Measurements from ENCODE around the gene CMTM5. TPM values are rescaled to one million over a fixed set of nuclear protein-coding genes. Genes with fewer than 3 reads are reported as not detected.

CMTM5 gene
- total RNA-seq, 1 donor from 2014 or later: 0.26 TPM

- H3K36me3 Mint-ChIP-seq (ENCODE audit: low read depth, unreplicated experiment): peaks cover 5% of the 10 kb centered on the region
- TF ChIP-seq, protein P1, sequence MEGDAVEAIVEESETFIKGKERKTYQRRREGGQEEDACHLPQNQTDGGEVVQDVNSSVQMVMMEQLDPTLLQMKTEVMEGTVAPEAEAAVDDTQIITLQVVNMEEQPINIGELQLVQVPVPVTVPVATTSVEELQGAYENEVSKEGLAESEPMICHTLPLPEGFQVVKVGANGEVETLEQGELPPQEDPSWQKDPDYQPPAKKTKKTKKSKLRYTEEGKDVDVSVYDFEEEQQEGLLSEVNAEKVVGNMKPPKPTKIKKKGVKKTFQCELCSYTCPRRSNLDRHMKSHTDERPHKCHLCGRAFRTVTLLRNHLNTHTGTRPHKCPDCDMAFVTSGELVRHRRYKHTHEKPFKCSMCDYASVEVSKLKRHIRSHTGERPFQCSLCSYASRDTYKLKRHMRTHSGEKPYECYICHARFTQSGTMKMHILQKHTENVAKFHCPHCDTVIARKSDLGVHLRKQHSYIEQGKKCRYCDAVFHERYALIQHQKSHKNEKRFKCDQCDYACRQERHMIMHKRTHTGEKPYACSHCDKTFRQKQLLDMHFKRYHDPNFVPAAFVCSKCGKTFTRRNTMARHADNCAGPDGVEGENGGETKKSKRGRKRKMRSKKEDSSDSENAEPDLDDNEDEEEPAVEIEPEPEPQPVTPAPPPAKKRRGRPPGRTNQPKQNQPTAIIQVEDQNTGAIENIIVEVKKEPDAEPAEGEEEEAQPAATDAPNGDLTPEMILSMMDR (IDR thresholded peaks at IDR 0.05; ENCODE audit: unreplicated experiment): no peak
- H3K4me1 Mint-ChIP-seq (ENCODE audit: unreplicated experiment): peaks cover 11% of the 10 kb centered on the region
- peaks cover 20% of the 10 kb centered on the region for H3K27me3 Mint-ChIP-seq (ENCODE audit: unreplicated experiment)
- no peaks in the 10 kb centered on the region for H3K9me3 Mint-ChIP-seq (ENCODE audit: unreplicated experiment)
- no peak overlapping the region for H3K27ac Mint-ChIP-seq (ENCODE audit: unreplicated experiment)
- H3K4me3 Mint-ChIP-seq (ENCODE audit: unreplicated experiment): no peak overlapping the region
- DNase-seq (ENCODE audit: low spot score): no peak
Observed at GRCh38 chr14:23405516-23406025, 28.7 kb downstream of the CMTM5 start.

DNA sequence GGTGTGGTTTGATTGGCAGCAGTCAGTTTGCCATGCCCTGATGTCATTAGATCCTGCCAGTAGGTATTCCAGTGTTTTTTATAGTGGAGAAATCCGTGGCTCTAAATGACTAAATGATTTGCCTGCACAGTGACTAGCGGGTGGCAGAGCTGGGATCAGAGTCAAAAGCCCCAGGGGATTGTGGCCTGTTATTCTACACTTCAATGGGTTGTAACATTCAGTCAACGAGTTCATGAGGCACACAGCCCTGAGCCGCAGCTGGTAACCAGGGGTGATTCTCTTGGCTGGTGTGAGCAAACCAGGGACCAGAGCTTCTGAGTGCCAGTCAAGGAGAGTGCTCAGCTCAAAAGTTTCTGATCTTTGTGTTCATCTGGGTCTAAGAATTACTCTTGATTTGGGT, 29.4 kb downstream of the CMTM5 start:
- Mint-ChIP-seq H3K27ac (ENCODE audit: unreplicated experiment) (no peak overlapping the region), H3K4me3 (ENCODE audit: unreplicated experiment) (no peak overlapping the region), H3K9me3 (ENCODE audit: unreplicated experiment) (no peaks in the 10 kb centered on the region), H3K27me3 (ENCODE audit: unreplicated experiment) (peaks cover 21% of the 10 kb centered on the region), H3K4me1 (ENCODE audit: unreplicated experiment) (peaks cover 17% of the 10 kb centered on the region), H3K36me3 (ENCODE audit: low read depth, unreplicated experiment) (peaks cover 7% of the 10 kb centered on the region)
- TF ChIP-seq, protein P1 (IDR thresholded peaks at IDR 0.05; ENCODE audit: unreplicated experiment): no peak
- DNase-seq (ENCODE audit: low spot score): no peak

DNA sequence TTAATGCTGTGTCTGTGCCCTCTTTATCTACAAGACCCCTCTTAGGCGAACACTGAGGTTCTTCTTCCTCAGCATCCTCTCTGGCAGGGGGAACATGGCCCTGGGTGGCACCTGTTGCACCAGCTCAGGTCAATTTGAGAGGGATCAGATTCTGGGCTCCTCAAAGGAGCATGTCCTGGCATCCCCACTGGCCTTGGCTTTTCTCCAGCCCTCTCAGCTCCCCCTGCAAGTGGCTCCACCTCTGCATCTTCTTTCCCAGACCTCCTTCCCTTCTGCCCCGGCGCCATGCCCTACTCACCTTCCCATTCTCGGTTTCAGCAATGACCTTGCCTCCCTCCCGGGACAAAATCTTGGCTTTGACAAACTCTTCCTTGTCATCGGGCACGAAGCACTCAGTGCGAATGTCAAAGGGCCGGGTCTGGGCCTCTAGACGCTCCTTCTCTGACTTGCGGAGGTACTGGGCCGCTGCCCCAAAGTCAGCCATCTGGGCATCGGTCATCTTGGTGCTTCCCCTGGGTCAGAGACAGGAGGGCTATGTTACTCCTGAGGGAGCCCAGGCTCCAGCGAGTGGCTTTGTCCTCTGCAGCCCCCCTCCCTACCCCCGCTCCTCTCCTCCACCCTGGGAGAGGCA, 30.0 kb downstream of the CMTM5 start:
- H3K36me3 Mint-ChIP-seq (ENCODE audit: low read depth, unreplicated experiment): peaks cover 7% of the 10 kb centered on the region
- H3K4me1 Mint-ChIP-seq (ENCODE audit: unreplicated experiment): peaks cover 23% of the 10 kb centered on the region
- no peak overlapping the region for H3K27ac Mint-ChIP-seq (ENCODE audit: unreplicated experiment)
- peaks cover 24% of the 10 kb centered on the region for H3K27me3 Mint-ChIP-seq (ENCODE audit: unreplicated experiment)
- TF ChIP-seq, protein P1 (IDR thresholded peaks at IDR 0.05; ENCODE audit: unreplicated experiment): no peak
- no peak overlapping the region for H3K4me3 Mint-ChIP-seq (ENCODE audit: unreplicated experiment)
- no peak for DNase-seq (ENCODE audit: low spot score)
- no peaks in the 10 kb centered on the region for H3K9me3 Mint-ChIP-seq (ENCODE audit: unreplicated experiment)

DNA sequence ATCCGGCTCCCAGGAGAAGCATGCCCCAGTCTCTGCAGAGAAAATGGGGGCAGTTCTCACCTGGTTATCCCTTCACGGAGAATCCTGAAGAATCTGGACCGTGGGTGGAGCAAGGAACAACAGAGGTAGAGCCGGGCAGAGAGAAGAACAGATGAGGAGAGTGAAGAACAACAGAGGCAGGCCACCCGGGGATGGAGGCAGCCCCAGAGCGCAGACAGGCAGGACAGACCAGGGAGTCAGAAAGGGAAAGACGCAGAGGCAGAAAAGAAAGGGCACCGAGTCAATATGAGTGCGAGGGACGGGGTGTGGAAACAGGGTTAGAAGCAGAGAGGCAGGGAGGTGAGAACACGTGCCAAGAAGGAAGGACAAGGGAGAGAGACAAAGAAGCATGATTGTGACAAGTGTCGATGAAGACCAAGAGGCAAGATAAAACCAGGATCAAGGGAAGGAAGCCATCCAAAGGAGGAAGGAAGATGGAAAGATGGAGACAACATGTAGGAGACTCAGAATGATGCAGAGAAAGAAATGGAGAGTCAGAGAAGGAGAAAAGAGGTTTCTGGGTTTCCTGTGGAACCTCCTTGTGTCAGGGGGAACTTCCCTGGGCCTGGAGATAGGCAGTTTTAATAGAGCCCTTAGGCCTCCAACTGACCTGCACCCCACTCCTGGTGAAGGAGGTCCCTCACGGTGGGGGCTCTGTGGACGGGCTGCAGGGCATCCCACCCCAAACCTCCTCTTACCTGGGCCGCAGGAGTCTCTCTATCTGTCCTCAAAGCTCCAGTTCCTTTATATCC, 30.9 kb downstream of the CMTM5 start, which contains the start of gene MYH6:
TSS of gene MYH6 (minus strand) at position 758 of the 791 bp plus-strand sequence. CDS start 1,050 bp downstream, outside the sequence.
- Mint-ChIP-seq H3K36me3 (ENCODE audit: low read depth, unreplicated experiment) (peaks cover 7% of the 10 kb centered on the region), H3K4me1 (ENCODE audit: unreplicated experiment) (peaks cover 26% of the 10 kb centered on the region), H3K9me3 (ENCODE audit: unreplicated experiment) (no peaks in the 10 kb centered on the region), H3K27ac (ENCODE audit: unreplicated experiment) (no peak within 1 kb of the TSS), H3K4me3 (ENCODE audit: unreplicated experiment) (no peak within 1 kb of the TSS), H3K27me3 (ENCODE audit: unreplicated experiment) (peaks cover 26% of the 10 kb centered on the region)
- no peak for DNase-seq (ENCODE audit: low spot score)
- TF ChIP-seq, protein P1 (IDR thresholded peaks at IDR 0.05; ENCODE audit: unreplicated experiment): no peak

DNA sequence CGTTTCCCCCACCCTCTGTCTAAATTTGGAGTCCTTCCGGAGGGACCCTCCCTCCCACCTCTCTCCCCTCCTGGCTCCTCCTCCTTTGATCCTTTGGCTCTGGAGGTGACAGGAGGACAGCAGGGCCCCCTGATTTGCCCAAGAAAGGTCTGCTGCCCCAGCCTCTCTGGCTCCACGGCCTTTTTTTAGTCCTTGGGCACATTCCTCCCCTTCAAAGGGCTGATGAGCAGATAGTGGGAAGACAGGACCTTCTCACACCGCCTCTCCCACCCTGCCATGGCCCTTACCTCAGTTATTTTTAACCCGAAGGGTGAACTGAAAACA, 31.4 kb downstream of the CMTM5 start:
- peaks cover 29% of the 10 kb centered on the region for H3K4me1 Mint-ChIP-seq (ENCODE audit: unreplicated experiment)
- H3K27ac Mint-ChIP-seq (ENCODE audit: unreplicated experiment): no peak overlapping the region
- peaks cover 30% of the 10 kb centered on the region for H3K27me3 Mint-ChIP-seq (ENCODE audit: unreplicated experiment)

More for the DNA sequence above, 31.4 kb downstream of the CMTM5 start:
- no peak for DNase-seq (ENCODE audit: low spot score)
- H3K4me3 Mint-ChIP-seq (ENCODE audit: unreplicated experiment): no peak overlapping the region
- TF ChIP-seq, protein P1 (IDR thresholded peaks at IDR 0.05; ENCODE audit: unreplicated experiment): no peak
- H3K9me3 Mint-ChIP-seq (ENCODE audit: unreplicated experiment): no peaks in the 10 kb centered on the region
- H3K36me3 Mint-ChIP-seq (ENCODE audit: low read depth, unreplicated experiment): peaks cover 7% of the 10 kb centered on the region
